A549 (cell line): ENCODE results near the gene UNCX. TPM values are rescaled to one million over a fixed set of nuclear protein-coding genes. Genes with fewer than 3 reads are reported as not detected.
"Not testable (repeated sequence)": the region's sequence is repeated elsewhere in the genome, so short reads cannot be mapped to it uniquely, and the experiment has no call there.

ENCODE experiments used
- ATAC-seq, 2 experiments: fragments of 200-7000 bp in 1 of 2; fragments of >200 bp in 1 of 2; cut with Nextera tagmentation in 1 of 2; cut with Tn5 transposase in 1 of 2; 3 replicates each; pipeline versions ENCODE4 v1.8.0 to v1.9.1; 2018 to 2020; ENCODE audit warnings: mild to moderate bottlenecking in 1 of 2, moderate library complexity in 1 of 2
- CTCF ChIA-PET: fragments of 300-600 bp; sonication (Branson Sonifier 250); formaldehyde crosslinking; extraction: SDS; loops from one replicate; lab custom pipeline; 2021; ENCODE audit warnings: antibody characterized with exemption, inconsistent platforms; lab: Yijun Ruan, JAX
- POLR2A ChIA-PET: fragments of 350-600 bp; formaldehyde crosslinking; extraction: SDS; loops from one replicate; lab custom pipeline; 2021; ENCODE audit warnings: antibody characterized with exemption, inconsistent platforms; lab: Yijun Ruan, JAX
- DNase-seq, 2 experiments: peaks; one replicate each; pipeline versions ENCODE4 v3.0.0 to v3.0.0-alpha.2; 2011 to 2016; ENCODE audit warnings: low read depth in 1 of 2, low spot score in 1 of 2
- FAIRE-seq: peaks from 2 replicates; lab custom pipeline; 2011; peaks lifted over from hg19 to GRCh38; lab: Jason Lieb, UNC
- H3K27ac ChIP-seq, 2 experiments: fragments of >200 bp; sonication (Bioruptor Twin); formaldehyde crosslinking; 3 replicates each; pipeline ENCODE4 v1.5.1; 2016 to 2017
- H3K4me1 ChIP-seq: fragments of >200 bp; sonication (Bioruptor Twin); formaldehyde crosslinking; 3 replicates; pipeline ENCODE4 v1.6.1; 2016
- H3K4me2 ChIP-seq: fragments of >200 bp; sonication (Bioruptor Twin); formaldehyde crosslinking; 3 replicates; pipeline ENCODE4 v1.6.1; 2016
- H3K4me3 ChIP-seq: fragments of >200 bp; sonication (Bioruptor Twin); formaldehyde crosslinking; 3 replicates; pipeline ENCODE4 v1.5.1; 2016
- H3K9me3 ChIP-seq: fragments of >200 bp; sonication (Bioruptor Twin); formaldehyde crosslinking; 3 replicates; pipeline ENCODE4 v1.6.1; 2016
- BHLHE40 ChIP-seq: IDR thresholded peaks from 2 replicates; pipeline ENCODE4 v1.6.1; 2012; ENCODE audit warnings: low read depth, low read length, inconsistent platforms
- CEBPB ChIP-seq, 2 experiments: fragments of >200 bp in 1 of 2; sonication (Bioruptor Twin) in 1 of 2; formaldehyde crosslinking in 1 of 2; IDR thresholded peaks; 2 replicates each; pipeline ENCODE4 v1.6.1; 2012 to 2016
- EHF ChIP-seq: fragments of 250-450 bp; sonication (Bioruptor Pico); IDR thresholded peaks from 2 replicates; pipeline ENCODE4 v1.5.0; 2020; ENCODE audit warnings: mild to moderate bottlenecking
- EHMT2 ChIP-seq: fragments of 200-600 bp; sonication (generic); IDR thresholded peaks from 2 replicates; pipeline ENCODE4 v1.6.1; 2016; ENCODE audit warnings: antibody characterized with exemption, low read depth, mild to moderate bottlenecking, moderate library complexity
- ESRRA ChIP-seq: fragments of 150-350 bp; IDR thresholded peaks from 2 replicates; pipeline ENCODE4 v1.6.1; 2014; ENCODE audit warnings: mild to moderate bottlenecking, low read length, borderline replicate concordance
- FOXS1 ChIP-seq: fragments of 250-450 bp; sonication (Bioruptor Pico); IDR thresholded peaks from 2 replicates; pipeline ENCODE4 v1.5.0; 2020; ENCODE audit warnings: mild to moderate bottlenecking, moderate library complexity
- GATA3 ChIP-seq: IDR thresholded peaks from 2 replicates; pipeline ENCODE4 v1.6.1; 2012; ENCODE audit warnings: borderline replicate concordance
- HDAC2 ChIP-seq: fragments of 200-600 bp; sonication (generic); IDR thresholded peaks from 2 replicates; pipeline ENCODE4 v1.6.1; 2016
- JUN ChIP-seq, 2 experiments: fragments of >200 bp; sonication (Bioruptor Twin); formaldehyde crosslinking; IDR thresholded peaks; 2 replicates in 1 of 2; 3 replicates in 1 of 2; pipeline ENCODE4 v1.6.1; 2016 to 2017
- MAZ ChIP-seq: fragments of 150-350 bp; IDR thresholded peaks from 2 replicates; pipeline ENCODE4 v1.6.1; 2014; ENCODE audit warnings: antibody characterized with exemption, low read depth, low read length, borderline replicate concordance
- NR3C1 ChIP-seq: fragments of >200 bp; sonication (Bioruptor Twin); formaldehyde crosslinking; IDR thresholded peaks from 3 replicates; pipeline ENCODE4 v1.6.1; 2017
- POLR2AphosphoS2 ChIP-seq: conservative IDR thresholded peaks from 2 replicates; pipeline ENCODE4 v1.6.1; 2012; ENCODE audit warnings: low read length, improper control_type of control experiment, inconsistent platforms
- RNF2 ChIP-seq: fragments of 200-600 bp; sonication (generic); IDR thresholded peaks from 2 replicates; pipeline ENCODE4 v1.6.1; 2016; ENCODE audit warnings: low read depth, mild to moderate bottlenecking, antibody characterized with exemption, moderate library complexity, borderline replicate concordance
- SMC3 ChIP-seq: fragments of >200 bp; sonication (Bioruptor Twin); formaldehyde crosslinking; IDR thresholded peaks from 3 replicates; pipeline ENCODE4 v1.6.1; 2018; ENCODE audit warnings: inconsistent platforms
- SREBF2 ChIP-seq: fragments of 450-650 bp; IDR thresholded peaks from 2 replicates; pipeline ENCODE4 v1.6.1; 2014; ENCODE audit warnings: mild to moderate bottlenecking, moderate library complexity
- TFCP2L1 ChIP-seq: fragments of 250-450 bp; sonication (Bioruptor Pico); IDR thresholded peaks from 2 replicates; pipeline ENCODE4 v1.5.0; 2021; ENCODE audit warnings: mild to moderate bottlenecking
- ZSCAN20 ChIP-seq: fragments of 250-450 bp; sonication (Bioruptor Pico); IDR thresholded peaks from 2 replicates; pipeline ENCODE4 v1.8.0; 2022; ENCODE audit warnings: mild to moderate bottlenecking, moderate library complexity
- WGBS: methylation state at CpG from one replicate; pipeline ENCODE4 v1.1.6; 2017; ENCODE audit errors: missing lambda C conversion rate; 5-methylcytosine and 5-hydroxymethylcytosine counted together
- polyA plus RNA-seq, 4 experiments: library from polyadenylated mRNA; depleted of rRNA in 3 of 4; stranded (reverse); fragments of >200 nt; fragmentation: RNase III in 1 of 4; extraction: RNeasy Plus Mini Kit Qiagen cat#74134 plus additional on column Dnase treatment in 1 of 4; gene quantifications; 2 replicates in 3 of 4; 3 replicates in 1 of 4; pipeline ENCODE4 v1.2.3, GENCODE V29; 2011 to 2017
- TF ChIP-seq, protein P1 (sequence below): IDR thresholded peaks from 2 replicates; pipeline ENCODE4 v1.6.1; 2012
- TF ChIP-seq, protein P2 (sequence below): fragments of >200 bp; sonication (Bioruptor Twin); formaldehyde crosslinking; IDR thresholded peaks from 3 replicates; pipeline ENCODE4 v1.5.1; 2016
- TF ChIP-seq, protein P3 (sequence below): IDR thresholded peaks from 2 replicates; pipeline ENCODE4 v1.6.1; 2012; ENCODE audit warnings: low read depth, borderline replicate concordance
- TF ChIP-seq, protein P4 (sequence below): fragments of >200 bp; sonication (Bioruptor Twin); formaldehyde crosslinking; IDR thresholded peaks from 3 replicates; pipeline ENCODE4 v1.6.1; 2016
- TF ChIP-seq, protein P5 (sequence below): fragments of 250-450 bp; sonication (Bioruptor Pico); IDR thresholded peaks from 2 replicates; pipeline ENCODE4 v1.5.0; 2020; ENCODE audit warnings: low read depth, mild to moderate bottlenecking, moderate library complexity
- TF ChIP-seq, protein P6 (sequence below): IDR thresholded peaks from 2 replicates; pipeline ENCODE4 v1.6.1; 2012

The UNCX gene
- polyA plus RNA-seq, 2 of the 4 experiments (the other 2 are of a cell fraction), result not detected

DNA sequence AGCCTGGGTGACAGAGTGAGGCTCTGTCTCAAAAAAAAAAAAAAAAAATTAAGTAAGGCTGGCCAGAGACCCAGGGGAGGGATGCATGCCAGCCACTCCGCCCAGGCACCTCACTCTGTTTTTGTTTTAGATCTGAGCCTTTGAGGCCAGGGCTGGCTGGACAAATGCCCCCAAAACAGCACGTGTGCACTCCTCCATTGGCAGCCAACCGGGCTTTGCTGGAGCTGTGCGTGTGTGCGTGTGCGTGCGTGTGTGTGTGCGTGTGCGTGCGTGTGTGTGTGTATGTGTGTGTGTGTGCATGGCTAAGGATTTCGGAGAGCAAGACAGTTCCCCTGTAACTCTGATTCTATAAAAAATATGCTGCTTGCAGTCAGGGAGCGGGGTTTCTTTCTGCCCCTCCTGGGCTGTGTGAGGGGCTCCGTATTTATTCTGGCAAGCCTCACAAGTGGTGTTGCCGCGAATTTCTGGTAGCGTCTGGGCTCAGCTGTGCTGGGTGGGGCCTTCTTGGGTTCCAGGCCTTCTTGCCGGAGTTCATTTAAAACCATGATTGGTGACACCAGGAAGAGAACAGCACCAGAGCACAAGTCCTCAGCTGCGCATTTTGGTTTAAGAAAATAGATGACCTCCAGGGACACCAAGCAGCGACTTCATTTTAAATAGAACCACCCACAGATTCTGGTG lies 28.1 kb upstream of the UNCX start:
- DNase-seq, result no peak
- ChIA-PET POLR2A (no interaction called here), CTCF (interaction anchor here (0.6 to 2.5 kb wide), 8 partner anchors 10 to 228 kb away, joined by 3 to 11 read pairs (median 5); no protein-coding TSS in a partner anchor)
- WGBS, result 64% methylated on average over 19 of the region's 19 CpGs
- H3K4me3 ChIP-seq, result no peak overlapping the region
- FAIRE-seq, result no peak
- no peaks in the 10 kb centered on the region for H3K4me1 ChIP-seq
- TF ChIP-seq, protein P1, sequence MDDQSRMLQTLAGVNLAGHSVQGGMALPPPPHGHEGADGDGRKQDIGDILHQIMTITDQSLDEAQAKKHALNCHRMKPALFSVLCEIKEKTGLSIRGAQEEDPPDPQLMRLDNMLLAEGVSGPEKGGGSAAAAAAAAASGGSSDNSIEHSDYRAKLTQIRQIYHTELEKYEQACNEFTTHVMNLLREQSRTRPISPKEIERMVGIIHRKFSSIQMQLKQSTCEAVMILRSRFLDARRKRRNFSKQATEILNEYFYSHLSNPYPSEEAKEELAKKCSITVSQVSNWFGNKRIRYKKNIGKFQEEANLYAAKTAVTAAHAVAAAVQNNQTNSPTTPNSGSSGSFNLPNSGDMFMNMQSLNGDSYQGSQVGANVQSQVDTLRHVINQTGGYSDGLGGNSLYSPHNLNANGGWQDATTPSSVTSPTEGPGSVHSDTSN, result no peak
- no peak for TF ChIP-seq RNF2
- no peak for TF ChIP-seq GATA3
- TF ChIP-seq EHMT2, result no peak
- no peak for TF ChIP-seq SMC3
- TF ChIP-seq MAZ, result no peak
- no peak for TF ChIP-seq EHF
- no peak for TF ChIP-seq BHLHE40
- no peak for TF ChIP-seq JUN (IDR thresholded peaks at IDR 0.05)
- no peak for TF ChIP-seq ZSCAN20 (CRISPR knock-in tag)
- no peaks in the 10 kb centered on the region for H3K9me3 ChIP-seq
- H3K4me2 ChIP-seq, result no peak overlapping the region
- no peak for ATAC-seq
- H3K27ac ChIP-seq, result no peak overlapping the region

DNA sequence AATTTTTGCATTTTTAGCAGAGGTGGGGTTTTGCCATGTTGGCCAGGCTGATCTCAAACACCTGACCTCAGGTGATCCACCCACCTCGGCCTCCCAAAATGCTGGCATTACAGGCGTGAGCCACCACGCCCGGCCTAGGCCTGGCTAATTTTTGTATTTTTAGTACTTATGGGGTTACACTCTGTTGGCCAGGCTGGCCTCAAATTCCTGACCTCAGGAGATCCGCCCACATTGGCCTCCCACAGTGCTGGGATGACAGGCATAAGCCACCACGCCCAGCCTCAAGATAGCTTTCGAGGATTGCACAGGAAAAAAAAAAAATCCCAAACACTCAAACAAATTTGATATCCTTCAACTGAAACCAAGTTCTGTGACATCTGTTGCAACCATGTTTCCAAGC lies 26.9 kb upstream of the UNCX start:
- H3K9me3 ChIP-seq, POLR2A ChIA-PET, H3K27ac ChIP-seq, ATAC-seq, FAIRE-seq, DNase-seq, H3K4me3 ChIP-seq, H3K4me1 ChIP-seq, H3K4me2 ChIP-seq: not testable (repeated sequence)
- CTCF ChIA-PET, result interaction anchor here (1.1 to 2.5 kb wide), 7 partner anchors 11 to 226 kb away, joined by 3 to 11 read pairs (median 5); no protein-coding TSS in a partner anchor
- WGBS, result 79% methylated on average over 7 of the region's 7 CpGs

DNA sequence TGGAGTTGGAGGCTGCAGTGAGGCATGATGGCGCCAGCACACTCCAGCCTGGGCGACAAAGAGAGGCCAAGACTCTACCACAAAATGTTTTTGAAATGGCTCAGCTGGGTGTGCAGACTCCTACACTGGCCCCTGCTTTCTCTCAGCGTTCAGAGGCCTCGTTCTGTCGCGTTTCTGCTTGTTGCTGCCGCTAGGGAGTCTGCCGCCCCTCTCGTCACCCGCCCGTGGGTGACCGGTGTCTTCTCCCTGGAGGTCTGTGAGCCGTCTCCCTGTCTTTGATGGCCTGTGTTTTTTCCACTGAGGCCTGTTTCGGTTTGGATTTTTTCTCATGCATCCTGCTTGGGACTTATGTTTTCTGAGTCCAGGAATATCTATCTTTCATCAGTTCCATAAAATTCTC lies 23.6 kb upstream of the UNCX start:
- Histone ChIP-seq H3K4me2 (no peak overlapping the region), H3K4me1 (no peaks in the 10 kb centered on the region), H3K9me3 (no peaks in the 10 kb centered on the region), H3K27ac (no peak overlapping the region), H3K4me3 (no peak overlapping the region)
- 80% methylated on average over 14 of the region's 14 CpGs for WGBS
- DNase-seq, result no peak
- ChIA-PET CTCF (interaction anchor here (0.5 to 2.0 kb wide), 4 partner anchors 23 to 224 kb away, joined by 3 to 7 read pairs (median 4); no protein-coding TSS in a partner anchor), POLR2A (no interaction called here)
- ATAC-seq, result no peak
- no peak for FAIRE-seq
- TF ChIP-seq TFCP2L1 (CRISPR knock-in tag) (no peak), NR3C1 (no peak), FOXS1 (no peak), SREBF2 (no peak), HDAC2 (no peak), ESRRA (no peak), POLR2AphosphoS2 (no peak), CEBPB (IDR thresholded peaks at IDR 0.05) (no peak)
- TF ChIP-seq, protein P2, sequence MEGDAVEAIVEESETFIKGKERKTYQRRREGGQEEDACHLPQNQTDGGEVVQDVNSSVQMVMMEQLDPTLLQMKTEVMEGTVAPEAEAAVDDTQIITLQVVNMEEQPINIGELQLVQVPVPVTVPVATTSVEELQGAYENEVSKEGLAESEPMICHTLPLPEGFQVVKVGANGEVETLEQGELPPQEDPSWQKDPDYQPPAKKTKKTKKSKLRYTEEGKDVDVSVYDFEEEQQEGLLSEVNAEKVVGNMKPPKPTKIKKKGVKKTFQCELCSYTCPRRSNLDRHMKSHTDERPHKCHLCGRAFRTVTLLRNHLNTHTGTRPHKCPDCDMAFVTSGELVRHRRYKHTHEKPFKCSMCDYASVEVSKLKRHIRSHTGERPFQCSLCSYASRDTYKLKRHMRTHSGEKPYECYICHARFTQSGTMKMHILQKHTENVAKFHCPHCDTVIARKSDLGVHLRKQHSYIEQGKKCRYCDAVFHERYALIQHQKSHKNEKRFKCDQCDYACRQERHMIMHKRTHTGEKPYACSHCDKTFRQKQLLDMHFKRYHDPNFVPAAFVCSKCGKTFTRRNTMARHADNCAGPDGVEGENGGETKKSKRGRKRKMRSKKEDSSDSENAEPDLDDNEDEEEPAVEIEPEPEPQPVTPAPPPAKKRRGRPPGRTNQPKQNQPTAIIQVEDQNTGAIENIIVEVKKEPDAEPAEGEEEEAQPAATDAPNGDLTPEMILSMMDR, result no peak
- TF ChIP-seq, protein P3, sequence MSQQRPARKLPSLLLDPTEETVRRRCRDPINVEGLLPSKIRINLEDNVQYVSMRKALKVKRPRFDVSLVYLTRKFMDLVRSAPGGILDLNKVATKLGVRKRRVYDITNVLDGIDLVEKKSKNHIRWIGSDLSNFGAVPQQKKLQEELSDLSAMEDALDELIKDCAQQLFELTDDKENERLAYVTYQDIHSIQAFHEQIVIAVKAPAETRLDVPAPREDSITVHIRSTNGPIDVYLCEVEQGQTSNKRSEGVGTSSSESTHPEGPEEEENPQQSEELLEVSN, result no peak
- TF ChIP-seq, protein P4, sequence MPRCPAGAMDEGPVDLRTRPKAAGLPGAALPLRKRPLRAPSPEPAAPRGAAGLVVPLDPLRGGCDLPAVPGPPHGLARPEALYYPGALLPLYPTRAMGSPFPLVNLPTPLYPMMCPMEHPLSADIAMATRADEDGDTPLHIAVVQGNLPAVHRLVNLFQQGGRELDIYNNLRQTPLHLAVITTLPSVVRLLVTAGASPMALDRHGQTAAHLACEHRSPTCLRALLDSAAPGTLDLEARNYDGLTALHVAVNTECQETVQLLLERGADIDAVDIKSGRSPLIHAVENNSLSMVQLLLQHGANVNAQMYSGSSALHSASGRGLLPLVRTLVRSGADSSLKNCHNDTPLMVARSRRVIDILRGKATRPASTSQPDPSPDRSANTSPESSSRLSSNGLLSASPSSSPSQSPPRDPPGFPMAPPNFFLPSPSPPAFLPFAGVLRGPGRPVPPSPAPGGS, result no peak
- TF ChIP-seq, protein P5, sequence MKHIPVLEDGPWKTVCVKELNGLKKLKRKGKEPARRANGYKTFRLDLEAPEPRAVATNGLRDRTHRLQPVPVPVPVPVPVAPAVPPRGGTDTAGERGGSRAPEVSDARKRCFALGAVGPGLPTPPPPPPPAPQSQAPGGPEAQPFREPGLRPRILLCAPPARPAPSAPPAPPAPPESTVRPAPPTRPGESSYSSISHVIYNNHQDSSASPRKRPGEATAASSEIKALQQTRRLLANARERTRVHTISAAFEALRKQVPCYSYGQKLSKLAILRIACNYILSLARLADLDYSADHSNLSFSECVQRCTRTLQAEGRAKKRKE, result no peak
- TF ChIP-seq, protein P6, sequence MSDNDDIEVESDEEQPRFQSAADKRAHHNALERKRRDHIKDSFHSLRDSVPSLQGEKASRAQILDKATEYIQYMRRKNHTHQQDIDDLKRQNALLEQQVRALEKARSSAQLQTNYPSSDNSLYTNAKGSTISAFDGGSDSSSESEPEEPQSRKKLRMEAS, result no peak
